HCEC 1CT (cell line): ENCODE data around the gene RGS7BP.

Source experiments
- DNase-seq: peaks from one replicate; pipeline ENCODE4 v3.0.0-alpha.2; 2017

RGS7BP gene

GRCh38 chr5:64637144-64637543, 131.3 kb downstream of the RGS7BP start:
- DNase-seq = no peak

GRCh38 chr5:64637837-64638443, 132.1 kb downstream of the RGS7BP start:
- no peak for DNase-seq

- no peak for DNase-seq
Measured at GRCh38 chr5:64644831-64645230, 139.0 kb downstream of the RGS7BP start.

- DNase-seq = no peak
Measured at GRCh38 chr5:64646169-64646568, 140.4 kb downstream of the RGS7BP start.

- no peak for DNase-seq
Measured at GRCh38 chr5:64649512-64649911, 143.7 kb downstream of the RGS7BP start.

GRCh38 chr5:64653766-64654560, 148.1 kb downstream of the RGS7BP start:
- peak; percentile 73 for DNase-seq

GRCh38 chr5:64654561-64654938, 148.7 kb downstream of the RGS7BP start:
- no peak for DNase-seq

GRCh38 chr5:64655596-64655995, 149.8 kb downstream of the RGS7BP start:
- DNase-seq = no peak

GRCh38 chr5:64659289-64659688, 153.5 kb downstream of the RGS7BP start:
- DNase-seq = peak; percentile 12
